NCI-H345 (cell line): Measurements from ENCODE around the gene F2R.

Experiments used
- DNase-seq: peaks from one replicate; lab custom pipeline; 2025; lab: John Stamatoyannopoulos, UW

Gene F2R

GRCh38 chr5:76690704-76691466 is 25.0 kb upstream of the F2R start:
- DNase-seq, result no peak

GRCh38 chr5:76691467-76692273 is 24.3 kb upstream of the F2R start:
- DNase-seq, result no peak

GRCh38 chr5:76692274-76692540 is 23.7 kb upstream of the F2R start:
- no peak for DNase-seq

DNA sequence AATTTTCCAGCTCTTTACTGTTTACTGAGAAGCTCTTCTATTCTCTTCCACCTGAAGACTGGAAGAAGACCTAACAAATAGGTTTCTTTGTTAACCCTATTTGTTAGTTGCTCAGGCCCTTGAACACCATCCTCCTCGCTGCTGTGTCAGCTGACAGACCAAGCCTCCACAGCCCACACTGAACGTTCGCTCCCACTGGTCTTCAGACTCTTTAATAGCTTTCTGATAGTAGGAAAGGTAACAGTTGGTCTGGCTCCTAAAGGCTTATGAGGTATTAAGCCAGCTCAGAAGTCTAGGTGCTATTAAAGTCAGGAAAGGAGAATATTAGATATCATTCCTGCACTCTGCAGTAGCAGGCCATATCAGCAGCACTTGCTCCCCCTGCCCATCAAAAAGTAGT is 23.3 kb upstream of the F2R start:
- no peak for DNase-seq

DNA sequence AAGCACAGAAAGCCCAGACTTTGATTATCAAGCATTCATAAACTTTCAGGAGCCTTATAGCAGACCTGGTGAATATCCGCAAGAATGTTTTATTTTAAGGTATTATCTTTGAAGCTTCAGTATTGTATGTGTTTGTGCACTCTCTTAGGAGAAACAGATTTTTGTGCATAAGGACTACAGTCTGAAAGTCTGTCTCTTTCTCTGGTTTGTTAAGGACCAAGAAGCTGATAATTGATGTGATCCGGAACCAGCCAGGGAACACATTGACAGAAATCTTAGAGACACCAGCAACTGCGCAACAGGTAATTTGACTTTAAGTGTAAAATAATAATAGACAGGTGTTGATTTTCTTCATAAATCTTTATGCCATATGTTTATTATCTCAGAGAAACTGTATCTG is 22.8 kb upstream of the F2R start:
- DNase-seq, result no peak

DNA sequence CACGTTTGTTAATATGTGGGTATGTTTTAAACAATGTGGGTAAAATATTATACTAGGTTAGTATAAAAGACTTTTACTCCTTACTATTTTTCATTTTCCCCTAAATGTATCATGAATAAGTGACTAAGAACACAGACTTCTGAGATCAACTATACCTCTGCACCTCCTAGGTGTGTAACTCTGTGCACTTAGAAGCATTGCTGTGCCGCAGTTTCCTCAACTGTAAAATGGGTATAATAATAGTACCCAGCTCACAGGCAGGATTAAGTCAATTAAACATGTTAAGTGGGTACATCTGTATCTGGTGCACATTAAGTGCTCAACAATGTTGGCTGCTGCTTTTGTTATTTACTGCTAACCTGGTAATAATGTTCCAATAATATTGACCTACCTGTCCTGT is 21.6 kb upstream of the F2R start:
- no peak for DNase-seq

DNA sequence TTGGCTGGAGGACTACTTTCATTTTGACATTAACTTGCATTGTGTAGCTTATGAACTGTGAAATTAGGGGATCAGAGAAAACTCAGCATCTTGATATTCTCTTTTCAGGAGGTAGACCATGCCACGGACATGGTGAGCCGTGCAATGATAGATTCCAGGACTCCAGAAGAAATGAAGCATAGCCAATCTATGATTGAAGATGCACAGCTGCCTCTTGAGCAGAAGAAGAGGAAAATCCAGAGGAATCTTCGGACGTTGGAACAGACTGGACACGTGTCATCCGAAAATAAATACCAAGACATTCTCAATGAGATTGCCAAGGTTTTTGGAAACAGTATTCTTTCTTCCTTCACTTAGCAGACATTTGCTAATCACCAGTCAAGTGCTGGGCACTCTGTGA is 20.6 kb upstream of the F2R start:
- no peak for DNase-seq

- no peak for DNase-seq
These were observed 19.7 kb upstream of the F2R start for GRCh38 chr5:76696251-76696650.

- DNase-seq, result no peak
These were observed 18.3 kb upstream of the F2R start for GRCh38 chr5:76697670-76698069.

GRCh38 chr5:76700571-76700970 is 15.4 kb upstream of the F2R start:
- DNase-seq, result no peak

GRCh38 chr5:76701298-76701697 is 14.6 kb upstream of the F2R start:
- no peak for DNase-seq

DNA sequence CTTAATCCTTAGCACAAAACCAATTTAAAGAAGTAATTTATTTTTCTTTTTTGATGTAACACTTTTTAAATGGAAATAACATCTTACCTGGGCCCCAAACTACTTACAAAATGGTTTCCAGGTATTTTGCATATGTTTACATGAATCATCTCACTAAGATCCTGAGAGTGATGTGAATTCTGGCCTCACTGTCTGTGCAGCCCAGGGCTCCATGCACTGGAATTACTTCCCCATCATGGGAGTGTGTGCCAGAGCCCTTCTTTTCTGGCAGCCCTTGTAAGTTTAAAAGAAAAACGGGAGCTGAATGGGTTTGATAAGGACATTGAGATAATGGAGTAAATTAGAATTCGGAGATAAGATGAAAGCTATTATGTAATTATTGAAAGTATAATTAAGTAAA is 12.2 kb upstream of the F2R start:
- no peak for DNase-seq

- DNase-seq, result no peak
These were observed 11.7 kb upstream of the F2R start for GRCh38 chr5:76704131-76704663.

DNA sequence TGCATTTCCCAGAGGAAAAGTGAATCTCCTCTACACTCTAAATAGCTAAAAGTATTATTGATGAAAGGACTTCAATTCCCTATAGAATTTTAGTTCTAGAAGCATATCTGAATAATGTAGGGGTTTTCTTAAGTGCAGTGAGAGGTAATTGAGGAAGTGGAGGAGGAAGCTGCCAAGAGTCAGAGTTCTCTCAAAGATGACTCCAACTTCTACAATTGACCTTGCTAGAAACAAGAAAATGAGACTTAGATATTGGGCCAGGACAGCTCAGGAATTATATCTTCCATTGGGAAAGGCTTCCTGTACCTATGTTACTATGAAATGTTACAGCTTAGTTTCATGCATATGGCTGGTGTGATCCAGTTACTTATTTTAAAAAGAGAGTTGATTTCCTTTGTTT is 10.4 kb upstream of the F2R start:
- no peak for DNase-seq

GRCh38 chr5:76709762-76710161 is 6.2 kb upstream of the F2R start:
- no peak for DNase-seq

GRCh38 chr5:76710991-76711390 is 4.9 kb upstream of the F2R start:
- no peak for DNase-seq

GRCh38 chr5:76714751-76715485 is 1.0 kb upstream of the F2R start:
- DNase-seq, result no peak

- DNase-seq, result no peak
These were observed 515 bp upstream of the F2R start for GRCh38 chr5:76715486-76715735.

DNA sequence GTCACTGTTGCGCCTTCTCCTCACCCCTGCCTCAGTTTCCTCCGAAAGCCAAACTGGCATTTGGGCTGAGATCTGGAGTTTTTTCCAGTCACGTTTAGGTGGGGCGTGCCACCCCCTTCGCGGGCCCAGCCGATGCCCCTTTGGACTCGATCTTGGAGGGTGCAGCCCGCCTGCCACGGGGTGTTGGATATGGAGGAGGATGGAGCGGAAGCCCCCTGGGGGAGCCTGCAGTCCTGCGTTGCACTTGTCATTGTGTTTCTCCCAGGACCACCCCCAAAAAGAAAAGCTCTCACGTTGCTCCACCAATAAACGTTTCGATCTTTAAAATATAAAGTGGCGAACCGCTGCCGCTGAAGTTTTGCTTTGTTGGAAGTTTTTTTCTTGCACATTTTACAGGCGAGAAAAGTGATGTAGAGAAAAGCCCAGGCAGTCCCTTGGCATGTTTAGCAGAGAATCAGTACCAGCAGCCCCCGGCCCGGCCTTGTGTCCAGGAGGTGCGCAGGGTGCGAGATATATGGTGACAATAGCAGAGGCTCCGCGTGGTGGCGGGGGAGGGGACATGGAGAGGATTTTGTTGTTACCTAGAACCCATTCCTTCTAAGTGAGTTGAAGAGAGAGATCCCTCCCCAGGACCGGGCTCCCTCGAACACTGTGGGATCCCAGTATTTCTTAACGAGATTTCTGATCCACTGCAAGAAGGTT is 681 bp downstream of the F2R start:
- no peak for DNase-seq

- no peak for DNase-seq
These were observed 1.5 kb downstream of the F2R start for GRCh38 chr5:76717222-76718083.

DNA sequence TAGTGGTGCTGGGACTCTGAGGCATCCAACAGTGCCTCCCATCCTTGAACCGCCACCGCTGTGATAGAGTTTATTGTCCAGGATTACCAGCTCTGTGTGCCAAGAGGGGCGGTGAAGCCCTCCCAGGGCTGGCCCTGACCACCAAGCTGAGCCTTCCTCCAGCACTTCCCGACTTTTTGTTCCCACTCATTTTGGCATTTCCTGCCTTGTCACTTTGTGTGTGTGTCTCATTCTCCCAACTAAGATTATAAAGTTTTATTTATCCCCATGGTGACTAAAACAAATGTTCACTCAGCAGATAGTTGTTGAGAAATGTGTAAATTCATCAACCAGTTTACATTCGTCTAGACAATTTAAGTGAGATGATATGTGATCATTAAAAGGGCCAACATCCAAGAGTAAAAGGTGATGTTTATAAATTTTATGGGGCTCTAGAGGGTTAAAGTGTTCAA is 2.5 kb downstream of the F2R start:
- no peak for DNase-seq

GRCh38 chr5:76718880-76719279 is 3.0 kb downstream of the F2R start:
- no peak for DNase-seq
